ENCODE data around the gene CBFA2T2.

DNA sequence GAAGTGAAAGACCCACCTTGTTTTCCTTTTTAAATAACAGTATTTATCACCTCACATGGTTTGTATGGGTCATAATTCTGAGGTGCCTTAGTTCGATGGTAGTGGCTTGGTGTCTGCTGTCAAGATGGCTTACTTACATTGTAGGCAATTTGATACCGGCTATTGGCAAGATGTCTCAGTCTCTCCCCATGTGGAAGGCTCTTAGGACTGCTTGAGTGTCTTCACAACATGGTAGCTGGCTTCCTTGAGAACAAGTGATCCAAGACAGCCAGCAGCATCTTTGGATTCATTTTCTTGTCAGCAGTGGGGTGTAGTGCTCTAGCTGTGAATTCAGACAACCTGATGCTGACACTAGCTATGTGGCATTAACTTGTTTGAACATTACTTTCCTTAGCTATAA is 70.1 kb downstream of the CBFA2T2 start:
- TF ChIP-seq, protein P1, sequence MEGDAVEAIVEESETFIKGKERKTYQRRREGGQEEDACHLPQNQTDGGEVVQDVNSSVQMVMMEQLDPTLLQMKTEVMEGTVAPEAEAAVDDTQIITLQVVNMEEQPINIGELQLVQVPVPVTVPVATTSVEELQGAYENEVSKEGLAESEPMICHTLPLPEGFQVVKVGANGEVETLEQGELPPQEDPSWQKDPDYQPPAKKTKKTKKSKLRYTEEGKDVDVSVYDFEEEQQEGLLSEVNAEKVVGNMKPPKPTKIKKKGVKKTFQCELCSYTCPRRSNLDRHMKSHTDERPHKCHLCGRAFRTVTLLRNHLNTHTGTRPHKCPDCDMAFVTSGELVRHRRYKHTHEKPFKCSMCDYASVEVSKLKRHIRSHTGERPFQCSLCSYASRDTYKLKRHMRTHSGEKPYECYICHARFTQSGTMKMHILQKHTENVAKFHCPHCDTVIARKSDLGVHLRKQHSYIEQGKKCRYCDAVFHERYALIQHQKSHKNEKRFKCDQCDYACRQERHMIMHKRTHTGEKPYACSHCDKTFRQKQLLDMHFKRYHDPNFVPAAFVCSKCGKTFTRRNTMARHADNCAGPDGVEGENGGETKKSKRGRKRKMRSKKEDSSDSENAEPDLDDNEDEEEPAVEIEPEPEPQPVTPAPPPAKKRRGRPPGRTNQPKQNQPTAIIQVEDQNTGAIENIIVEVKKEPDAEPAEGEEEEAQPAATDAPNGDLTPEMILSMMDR (conservative IDR thresholded peaks at IDR 0.05), result no peak
- TF ChIP-seq EZH2 (IDR thresholded peaks at IDR 0.05; ENCODE audit: low read depth), result no peak
